ENCODE data around the gene RAD51B.

- TF ChIP-seq POLR2AphosphoS5 (IDR thresholded peaks at IDR 0.05; ENCODE audit: low read depth, low read length) (no peak), CEBPB (IDR thresholded peaks at IDR 0.05; ENCODE audit: low read depth) (no peak), EZH2 (IDR thresholded peaks at IDR 0.05) (no peak), CTCF (IDR thresholded peaks at IDR 0.05 in 2 of 3, conservative IDR thresholded peaks at IDR 0.05 in 1 of 3; ENCODE audit: borderline replicate concordance in 1 of 3, insufficient read depth in 1 of 3, low read depth in 2 of 3, low read length in 2 of 3) (no peak), EGR1 (IDR thresholded peaks at IDR 0.05; ENCODE audit: low read depth) (no peak), ZNF274 (IDR thresholded peaks at IDR 0.05; ENCODE audit: low read depth, low read length) (no peak), POLR2A (IDR thresholded peaks at IDR 0.05; ENCODE audit: borderline replicate concordance, extremely low read depth, insufficient read depth, insufficient read length) (no peak), ZBTB33 (IDR thresholded peaks at IDR 0.05; ENCODE audit: extremely low read depth, insufficient replicate concordance, low read length) (no peak)
- TF ChIP-seq, protein P1, sequence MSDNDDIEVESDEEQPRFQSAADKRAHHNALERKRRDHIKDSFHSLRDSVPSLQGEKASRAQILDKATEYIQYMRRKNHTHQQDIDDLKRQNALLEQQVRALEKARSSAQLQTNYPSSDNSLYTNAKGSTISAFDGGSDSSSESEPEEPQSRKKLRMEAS (IDR thresholded peaks at IDR 0.05): no peak
- TF ChIP-seq, protein P2, sequence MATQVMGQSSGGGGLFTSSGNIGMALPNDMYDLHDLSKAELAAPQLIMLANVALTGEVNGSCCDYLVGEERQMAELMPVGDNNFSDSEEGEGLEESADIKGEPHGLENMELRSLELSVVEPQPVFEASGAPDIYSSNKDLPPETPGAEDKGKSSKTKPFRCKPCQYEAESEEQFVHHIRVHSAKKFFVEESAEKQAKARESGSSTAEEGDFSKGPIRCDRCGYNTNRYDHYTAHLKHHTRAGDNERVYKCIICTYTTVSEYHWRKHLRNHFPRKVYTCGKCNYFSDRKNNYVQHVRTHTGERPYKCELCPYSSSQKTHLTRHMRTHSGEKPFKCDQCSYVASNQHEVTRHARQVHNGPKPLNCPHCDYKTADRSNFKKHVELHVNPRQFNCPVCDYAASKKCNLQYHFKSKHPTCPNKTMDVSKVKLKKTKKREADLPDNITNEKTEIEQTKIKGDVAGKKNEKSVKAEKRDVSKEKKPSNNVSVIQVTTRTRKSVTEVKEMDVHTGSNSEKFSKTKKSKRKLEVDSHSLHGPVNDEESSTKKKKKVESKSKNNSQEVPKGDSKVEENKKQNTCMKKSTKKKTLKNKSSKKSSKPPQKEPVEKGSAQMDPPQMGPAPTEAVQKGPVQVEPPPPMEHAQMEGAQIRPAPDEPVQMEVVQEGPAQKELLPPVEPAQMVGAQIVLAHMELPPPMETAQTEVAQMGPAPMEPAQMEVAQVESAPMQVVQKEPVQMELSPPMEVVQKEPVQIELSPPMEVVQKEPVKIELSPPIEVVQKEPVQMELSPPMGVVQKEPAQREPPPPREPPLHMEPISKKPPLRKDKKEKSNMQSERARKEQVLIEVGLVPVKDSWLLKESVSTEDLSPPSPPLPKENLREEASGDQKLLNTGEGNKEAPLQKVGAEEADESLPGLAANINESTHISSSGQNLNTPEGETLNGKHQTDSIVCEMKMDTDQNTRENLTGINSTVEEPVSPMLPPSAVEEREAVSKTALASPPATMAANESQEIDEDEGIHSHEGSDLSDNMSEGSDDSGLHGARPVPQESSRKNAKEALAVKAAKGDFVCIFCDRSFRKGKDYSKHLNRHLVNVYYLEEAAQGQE (IDR thresholded peaks at IDR 0.05; ENCODE audit: low read depth): no peak
- TF ChIP-seq, protein P3, sequence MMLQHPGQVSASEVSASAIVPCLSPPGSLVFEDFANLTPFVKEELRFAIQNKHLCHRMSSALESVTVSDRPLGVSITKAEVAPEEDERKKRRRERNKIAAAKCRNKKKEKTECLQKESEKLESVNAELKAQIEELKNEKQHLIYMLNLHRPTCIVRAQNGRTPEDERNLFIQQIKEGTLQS (IDR thresholded peaks at IDR 0.05): no peak
Measured at GRCh38 chr14:68596701-68597100, 777.1 kb downstream of the RAD51B start.

Data from HCT116 (cell line).